Fibroblast of the conjunctiva (primary cell): ENCODE measurements around the gene MAN1C1.

ENCODE experiments used
- DNase-seq: peaks from one replicate; pipeline ENCODE4 v3.0.0-alpha.2; 2010; ENCODE audit warnings: low read depth

The MAN1C1 gene

DNA sequence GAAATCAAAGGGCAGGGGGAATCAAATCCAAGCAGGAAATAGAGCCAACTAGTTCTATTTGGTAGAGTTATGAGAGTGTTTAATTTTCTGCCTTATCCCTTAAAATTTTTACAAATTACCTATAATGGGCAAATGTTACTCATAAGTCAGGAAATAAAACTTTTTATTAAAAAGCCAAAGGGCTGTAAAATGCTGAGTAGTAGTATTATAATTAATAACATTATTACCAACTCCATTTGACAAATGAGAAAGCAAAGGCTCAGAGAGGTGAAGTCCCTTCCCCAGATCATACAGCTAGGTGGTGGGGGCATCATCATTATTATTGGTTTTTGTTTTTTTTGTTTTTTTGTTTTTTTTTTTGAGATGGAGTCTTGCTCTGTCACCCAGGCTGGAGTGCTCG is 186.8 kb downstream of the MAN1C1 start:
- no peak for DNase-seq

DNA sequence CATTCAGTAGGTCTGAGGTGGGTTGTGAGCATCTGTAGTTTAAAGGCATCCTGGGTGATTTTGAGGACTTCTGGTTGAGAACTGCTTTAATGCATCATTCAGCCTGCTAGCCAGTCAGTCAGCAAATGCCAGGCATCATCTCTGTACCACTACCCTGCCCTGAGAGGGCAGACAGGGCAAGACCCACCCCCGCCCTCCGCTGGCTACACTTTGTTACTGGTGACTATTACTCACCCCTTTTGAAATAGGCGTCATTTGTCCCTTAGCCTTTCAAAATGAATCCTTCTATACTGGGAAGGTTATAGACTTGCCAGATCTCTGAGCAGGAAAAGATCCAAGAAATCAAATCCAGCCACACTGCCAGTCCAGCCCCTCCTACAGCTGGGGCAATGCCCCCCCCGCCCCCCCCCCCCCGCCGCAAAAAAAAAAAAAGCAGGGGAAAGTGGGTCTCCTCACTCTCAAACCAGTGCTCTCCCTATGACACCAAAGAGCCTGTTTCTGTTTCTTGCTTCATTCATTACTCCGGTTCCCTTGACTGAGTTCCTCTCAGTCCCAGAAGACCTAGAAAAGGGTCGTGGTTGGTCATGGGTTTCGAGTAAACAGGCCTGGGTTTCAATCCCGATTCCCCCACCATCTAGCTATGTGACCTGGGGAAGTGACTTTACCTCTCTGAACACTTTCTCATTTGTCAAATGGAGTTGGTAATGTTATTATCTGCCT is 187.8 kb downstream of the MAN1C1 start:
- DNase-seq, result no peak

DNA sequence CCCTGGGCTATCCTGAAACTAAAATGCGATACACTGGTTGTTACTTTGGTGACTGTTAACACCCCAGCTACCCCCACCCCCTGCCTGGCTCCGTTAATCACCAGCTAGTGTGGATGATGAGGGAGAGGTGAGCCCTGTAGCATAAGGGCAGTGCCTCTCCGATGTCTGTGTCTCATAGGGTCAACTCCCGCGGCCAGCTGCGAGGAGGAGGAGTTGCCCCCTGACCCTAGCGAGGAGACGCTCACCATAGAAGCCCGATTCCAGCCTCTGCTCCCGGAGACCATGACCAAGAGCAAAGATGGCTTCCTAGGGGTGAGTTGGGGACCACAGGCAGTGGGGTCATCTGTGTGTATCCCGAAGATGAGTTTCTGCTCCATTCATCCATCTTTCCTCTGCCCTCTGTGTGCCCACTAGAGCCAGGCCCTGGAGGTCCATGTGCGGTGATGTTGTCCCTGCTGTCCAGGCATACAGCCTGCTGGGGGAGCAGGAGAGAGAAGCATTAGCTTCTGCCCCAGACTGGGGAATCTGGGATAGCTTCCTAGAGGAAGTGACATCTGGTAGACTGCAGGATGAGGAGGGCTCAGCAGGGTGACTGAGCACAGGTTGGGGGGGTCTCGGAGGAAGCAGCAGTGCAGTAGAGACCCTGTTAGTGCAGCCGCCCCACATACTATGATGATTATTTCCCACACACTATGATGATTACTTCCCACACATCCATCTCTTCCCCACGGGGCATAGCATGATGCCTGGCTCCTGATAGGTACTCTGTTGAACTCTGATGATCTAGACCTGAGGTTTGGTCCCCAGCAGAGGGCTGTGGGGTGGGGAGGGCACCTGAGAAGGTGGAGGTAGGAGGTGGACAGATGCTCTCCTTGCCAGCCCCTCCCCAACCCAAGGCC is 188.6 kb downstream of the MAN1C1 start:
- DNase-seq, result no peak

DNA sequence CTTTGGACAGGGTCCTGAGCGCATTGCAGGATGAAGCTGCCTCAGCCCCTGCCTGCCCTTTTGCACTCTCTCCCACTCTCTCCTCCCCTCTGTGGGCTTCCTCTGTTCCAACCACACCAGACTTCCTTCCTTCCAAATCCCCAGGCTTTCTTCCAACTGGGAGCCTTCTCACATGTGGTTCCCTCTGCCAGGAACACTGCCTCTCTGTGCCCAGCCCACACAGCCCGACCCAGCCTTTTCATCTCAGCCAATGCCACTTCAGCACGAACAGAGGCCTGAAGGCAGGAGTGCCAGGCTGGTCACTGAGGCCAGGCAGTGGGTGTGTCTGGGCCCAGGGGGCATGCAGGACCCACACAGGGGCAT is 189.3 kb downstream of the MAN1C1 start:
- no peak for DNase-seq

DNA sequence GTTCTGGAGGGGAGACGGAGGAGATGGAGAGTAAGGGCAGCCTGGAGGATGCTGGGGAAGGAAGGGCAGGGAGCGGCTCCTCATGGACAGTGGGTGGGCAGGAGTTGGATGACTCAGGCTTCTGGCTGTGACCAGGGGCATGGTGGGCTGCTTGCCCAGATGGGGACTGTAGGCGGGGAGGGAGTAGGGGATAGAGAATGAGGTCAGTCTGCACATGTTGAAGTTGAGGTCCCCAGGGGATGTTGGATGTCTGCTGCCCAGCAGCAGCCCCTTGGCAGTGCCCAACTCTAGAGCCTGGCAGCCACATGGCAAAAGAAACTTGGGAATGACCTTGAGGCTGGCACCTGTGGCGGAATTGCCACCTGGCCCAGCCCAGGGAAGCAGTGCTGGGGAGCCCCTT is 189.8 kb downstream of the MAN1C1 start:
- peak; percentile 74 for DNase-seq

DNA sequence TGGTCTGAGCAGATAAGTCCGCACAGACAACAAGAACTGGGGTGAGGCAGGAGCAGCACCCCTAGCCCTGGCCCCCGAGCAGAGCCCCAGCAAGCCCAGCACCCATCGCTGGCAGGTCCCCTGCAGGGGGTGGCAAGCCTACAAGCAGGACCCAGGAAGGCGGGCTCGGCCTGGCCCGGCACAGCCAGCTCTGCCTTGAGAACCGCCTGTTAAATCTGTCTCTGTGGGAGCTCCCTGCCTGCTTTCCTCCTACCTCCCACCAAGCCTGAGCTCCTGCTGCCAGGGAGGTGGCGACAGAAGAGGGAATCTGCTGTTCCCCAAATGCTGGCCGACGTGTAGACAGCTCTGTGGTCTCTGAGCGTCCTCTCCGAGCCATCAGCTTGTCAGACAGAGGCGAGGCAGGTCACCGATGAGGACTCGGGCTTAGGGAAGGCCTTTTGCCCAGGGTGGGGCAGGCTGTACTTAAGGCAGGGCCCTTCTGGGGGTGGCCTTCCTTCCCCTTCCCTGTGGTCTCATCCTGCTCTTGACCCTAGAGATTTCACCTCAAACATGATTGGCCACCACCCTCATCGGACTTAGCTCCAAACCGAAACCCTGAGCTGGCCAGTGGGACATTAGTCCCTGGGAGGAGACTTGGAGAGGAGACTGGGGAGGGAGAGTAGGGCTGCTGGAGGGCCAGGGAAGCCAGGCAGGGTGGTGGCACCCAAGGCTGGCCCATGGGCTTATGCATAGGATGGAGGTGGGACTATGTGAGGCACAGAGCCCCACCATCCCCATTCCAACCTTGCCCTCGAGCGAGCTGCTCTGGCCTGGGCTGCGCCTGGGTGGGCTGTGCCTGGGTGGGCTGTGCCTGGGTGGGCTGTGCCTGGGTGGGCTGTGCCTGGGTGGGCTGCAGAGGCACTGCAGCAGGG is 191.1 kb downstream of the MAN1C1 start:
- DNase-seq, result no peak

DNA sequence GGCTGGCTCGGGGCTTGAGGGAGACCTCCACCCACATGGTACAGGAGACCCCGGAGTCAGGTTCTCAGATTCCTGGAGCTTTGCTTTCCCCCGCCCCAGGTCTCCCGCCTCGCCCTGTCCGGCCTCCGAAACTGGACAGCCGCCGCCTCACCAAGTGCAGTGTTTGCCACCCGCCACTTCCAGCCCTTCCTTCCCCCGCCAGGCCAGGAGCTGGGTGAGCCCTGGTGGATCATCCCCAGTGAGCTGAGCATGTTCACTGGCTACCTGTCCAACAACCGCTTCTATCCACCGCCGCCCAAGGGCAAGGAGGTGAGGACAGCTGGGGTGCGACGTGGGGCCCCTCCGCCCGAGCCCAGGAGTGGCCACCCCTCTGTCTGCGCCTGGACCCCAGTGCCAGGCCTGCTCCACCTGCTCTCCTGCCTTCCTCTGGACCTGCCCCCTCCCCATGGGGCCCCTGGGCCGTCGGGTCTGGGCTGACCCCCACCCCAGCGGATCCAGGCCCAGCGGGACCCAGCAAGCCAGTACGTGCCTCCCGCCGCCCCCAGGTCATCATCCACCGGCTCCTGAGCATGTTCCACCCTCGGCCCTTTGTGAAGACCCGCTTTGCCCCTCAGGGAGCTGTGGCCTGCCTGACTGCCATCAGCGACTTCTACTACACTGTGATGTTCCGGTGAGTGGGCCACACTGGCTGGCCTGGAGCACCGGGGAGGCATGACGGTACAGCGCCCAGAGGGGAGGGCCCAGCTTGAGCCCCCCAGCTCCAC is 192.1 kb downstream of the MAN1C1 start:
- DNase-seq, result no peak

DNA sequence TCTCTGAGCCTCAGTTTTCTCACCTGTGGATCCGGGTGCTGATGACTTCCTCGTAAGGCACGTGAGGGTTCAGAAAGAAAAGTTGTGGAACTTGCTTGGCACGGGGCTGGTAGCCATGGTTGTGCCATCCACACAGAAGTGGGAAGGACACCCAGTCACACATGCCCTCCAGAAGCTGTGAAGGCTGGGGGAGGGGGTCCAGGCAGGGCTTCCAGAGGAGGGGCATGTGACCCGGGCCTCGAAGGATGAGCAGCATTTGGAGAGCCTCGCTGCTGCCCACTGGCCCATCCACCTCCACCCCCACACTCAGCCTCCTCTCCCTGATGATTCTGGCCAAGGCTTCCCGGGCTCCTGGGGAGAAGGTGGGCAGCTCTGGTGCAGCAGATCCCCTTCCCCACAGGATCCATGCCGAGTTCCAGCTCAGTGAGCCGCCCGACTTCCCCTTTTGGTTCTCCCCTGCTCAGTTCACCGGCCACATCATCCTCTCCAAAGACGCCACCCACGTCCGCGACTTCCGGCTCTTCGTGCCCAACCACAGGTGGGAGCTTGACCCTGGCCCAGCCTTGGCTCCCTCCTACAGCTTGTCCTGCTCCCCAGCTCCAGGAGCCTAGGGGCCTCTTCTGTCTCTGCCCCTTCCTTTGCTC is 192.8 kb downstream of the MAN1C1 start:
- no peak for DNase-seq

DNA sequence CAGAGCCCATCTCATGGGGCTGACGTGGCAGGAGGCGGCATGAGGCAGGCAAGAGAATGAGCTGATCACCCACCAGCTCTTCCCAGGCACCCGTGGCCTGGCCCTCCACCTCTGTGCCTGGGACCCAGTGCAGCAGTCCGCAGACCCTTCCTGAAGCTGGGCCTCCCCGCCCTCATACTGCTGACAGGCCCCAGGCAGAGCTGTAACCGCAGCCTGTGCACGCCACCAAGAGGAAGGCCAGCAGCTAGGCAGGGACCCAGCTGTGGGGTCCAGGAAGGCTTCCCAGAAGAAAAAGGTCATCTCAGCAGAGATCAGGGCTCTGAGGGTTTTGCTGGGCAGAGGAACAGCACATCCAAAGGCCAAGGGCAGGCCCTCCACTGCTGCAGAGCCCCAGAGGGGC is 193.3 kb downstream of the MAN1C1 start:
- DNase-seq, result no peak

DNA sequence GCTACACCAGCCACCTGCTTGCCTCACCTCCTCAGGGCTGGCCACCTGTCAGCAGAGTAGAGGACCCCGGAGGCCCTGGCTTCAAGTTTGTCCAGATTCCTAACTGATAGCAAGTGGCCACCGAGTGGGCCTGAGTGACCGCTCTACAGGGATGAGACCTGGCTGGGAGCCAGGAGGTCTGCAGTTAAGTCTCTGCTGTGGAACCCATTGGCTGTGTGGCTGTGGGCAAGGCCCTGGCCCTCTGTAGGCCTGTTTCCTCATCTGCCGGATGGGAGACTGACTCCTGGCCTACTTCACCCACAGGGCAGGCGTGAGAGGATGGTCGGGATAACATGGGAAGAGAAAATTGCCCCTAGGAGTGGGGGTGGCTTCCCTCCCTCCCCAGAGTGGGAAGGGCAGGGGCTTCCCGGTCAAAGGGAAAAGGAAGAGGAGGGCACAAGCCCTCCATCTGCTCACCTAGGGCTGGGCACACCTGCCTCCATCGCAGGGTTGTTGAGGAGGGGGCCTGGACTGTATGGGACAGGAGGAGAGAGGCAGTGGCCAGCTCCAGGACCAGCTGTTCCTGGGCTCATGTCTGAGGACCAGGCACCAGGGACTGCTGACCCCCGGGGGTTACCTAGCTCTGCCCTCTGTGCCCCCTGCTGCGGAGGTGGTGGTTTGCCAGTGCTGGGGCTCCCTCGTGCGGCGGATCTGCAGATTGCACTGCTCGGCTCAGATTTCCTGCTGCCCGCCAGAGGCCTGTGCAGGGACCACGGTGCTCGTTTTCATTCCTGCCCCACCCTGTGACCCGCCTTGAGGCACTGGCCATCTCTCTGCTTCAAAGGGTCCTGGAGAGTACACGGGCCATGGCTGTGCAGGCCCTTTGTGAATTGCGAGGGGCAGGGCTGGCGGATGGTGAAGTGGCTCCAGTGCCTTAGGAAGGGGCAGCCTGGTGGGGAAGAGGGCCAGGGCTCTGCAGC is 194.0 kb downstream of the MAN1C1 start:
- peak; percentile 36 for DNase-seq

DNA sequence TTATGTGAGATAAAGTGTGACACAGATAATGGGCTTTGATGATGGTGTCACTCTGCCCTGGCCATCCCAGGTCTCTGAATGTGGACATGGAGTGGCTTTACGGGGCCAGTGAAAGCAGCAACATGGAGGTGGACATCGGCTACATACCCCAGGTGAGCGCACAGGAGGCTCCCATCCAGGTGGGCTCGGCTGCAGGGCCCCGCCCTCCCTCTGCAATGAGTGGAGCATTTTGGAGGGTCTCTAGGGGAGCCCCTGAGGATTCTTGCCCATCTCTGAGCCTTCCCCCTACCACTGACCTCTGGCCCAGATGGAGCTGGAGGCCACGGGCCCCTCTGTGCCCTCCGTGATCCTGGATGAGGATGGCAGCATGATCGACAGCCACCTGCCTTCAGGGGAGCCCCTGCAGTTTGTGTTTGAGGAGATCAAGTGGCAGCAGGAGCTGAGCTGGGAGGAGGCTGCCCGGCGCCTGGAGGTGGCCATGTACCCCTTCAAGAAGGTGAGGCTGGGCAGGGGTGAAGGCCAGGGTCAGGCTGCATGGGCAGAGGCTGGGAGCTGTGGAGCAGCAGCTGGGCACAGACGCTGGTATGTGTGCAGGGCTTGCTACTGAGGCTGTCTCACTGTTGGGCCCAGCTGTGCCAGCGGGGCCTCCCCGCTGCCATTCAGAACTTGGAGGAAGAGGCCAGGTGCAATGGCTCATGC is 194.9 kb downstream of the MAN1C1 start:
- DNase-seq, result no peak

DNA sequence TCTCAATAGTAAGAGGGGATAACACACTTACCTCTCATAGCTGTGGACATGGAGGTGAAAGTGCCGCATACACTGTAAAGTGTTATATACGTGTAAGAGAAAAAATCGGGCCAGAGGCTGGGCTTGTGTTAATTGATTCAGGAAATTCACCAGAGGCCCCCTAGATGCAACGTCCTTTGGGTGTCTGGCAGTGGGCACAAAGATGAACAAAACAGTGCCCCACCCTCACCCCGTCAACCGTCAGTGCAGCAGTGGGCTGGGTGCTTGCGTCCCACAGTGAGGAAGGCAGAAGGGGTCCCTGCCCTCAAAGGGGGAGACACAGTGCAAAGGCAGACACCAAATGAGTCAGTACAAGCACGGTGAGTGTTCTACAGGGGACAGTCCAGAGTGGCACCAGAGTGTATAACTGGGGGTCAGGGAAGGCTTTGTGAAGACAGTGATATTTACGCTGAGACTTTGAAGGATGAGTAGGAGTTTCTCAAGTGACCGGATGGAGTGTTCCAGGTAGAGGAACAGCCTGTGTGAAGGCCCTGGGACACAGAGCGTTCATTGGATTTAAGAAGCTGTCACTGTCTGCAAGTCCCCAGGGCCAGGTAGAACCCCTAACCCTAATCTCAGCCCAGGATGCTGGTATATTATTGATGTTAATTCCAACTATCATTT is 196.6 kb downstream of the MAN1C1 start:
- DNase-seq, result no peak

DNA sequence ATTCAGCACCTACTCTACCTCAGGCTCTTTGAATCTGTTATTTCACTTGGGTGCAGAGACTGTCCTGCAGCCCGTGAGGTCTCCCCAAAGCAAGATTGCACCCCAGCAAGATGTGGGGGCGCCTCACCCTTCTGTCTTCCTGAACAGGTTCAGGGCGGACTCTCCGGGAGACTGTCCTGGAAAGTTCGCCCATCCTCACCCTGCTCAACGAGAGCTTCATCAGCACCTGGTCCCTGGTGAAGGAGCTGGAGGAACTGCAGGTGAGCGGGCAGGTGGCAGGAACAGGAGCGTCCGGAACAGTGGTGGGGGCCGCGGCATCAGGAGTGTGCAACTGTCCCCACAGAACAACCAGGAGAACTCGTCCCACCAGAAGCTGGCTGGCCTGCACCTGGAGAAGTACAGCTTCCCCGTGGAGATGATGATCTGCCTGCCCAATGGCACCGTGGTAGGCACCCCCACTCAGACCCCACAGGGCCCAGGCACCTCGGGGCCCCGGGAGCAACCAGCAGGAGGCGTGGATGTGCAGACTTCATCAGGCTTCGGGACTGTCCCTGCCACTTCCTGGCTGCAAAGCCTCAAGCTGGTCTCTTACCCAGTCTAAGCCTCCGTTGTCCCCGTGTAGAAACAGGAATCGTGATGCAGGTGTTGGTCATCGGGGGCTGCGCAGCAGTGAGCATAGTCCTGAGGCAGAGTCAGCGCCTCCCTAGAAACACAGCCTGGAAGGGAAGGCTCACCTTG is 197.3 kb downstream of the MAN1C1 start:
- DNase-seq, result no peak

DNA sequence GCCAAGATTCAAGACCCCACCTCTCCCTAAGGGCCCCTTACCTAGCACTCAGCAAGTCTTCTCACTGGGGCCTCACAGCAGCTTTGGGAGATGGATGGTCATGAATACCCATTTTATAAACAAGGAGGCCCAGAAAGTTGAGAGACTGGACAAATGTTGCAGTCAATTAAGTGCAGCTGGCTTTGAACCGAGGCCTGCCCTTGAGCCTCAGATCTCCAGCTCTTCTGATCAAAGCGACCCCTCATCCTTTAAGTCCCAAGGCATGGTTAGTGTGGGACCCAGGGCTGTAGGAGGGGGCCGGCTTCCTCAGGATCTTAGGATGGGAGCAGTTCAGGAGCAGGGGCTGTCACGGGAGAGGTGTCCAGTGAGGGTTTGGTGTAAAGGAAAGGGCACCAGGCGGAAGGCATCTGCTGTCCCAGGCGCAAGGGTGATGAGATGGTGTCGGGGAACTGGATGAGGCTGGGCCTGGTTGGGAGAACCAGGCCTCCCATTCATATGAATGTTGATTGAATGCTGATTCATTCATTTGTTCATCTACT is 198.0 kb downstream of the MAN1C1 start:
- DNase-seq, result no peak

DNA sequence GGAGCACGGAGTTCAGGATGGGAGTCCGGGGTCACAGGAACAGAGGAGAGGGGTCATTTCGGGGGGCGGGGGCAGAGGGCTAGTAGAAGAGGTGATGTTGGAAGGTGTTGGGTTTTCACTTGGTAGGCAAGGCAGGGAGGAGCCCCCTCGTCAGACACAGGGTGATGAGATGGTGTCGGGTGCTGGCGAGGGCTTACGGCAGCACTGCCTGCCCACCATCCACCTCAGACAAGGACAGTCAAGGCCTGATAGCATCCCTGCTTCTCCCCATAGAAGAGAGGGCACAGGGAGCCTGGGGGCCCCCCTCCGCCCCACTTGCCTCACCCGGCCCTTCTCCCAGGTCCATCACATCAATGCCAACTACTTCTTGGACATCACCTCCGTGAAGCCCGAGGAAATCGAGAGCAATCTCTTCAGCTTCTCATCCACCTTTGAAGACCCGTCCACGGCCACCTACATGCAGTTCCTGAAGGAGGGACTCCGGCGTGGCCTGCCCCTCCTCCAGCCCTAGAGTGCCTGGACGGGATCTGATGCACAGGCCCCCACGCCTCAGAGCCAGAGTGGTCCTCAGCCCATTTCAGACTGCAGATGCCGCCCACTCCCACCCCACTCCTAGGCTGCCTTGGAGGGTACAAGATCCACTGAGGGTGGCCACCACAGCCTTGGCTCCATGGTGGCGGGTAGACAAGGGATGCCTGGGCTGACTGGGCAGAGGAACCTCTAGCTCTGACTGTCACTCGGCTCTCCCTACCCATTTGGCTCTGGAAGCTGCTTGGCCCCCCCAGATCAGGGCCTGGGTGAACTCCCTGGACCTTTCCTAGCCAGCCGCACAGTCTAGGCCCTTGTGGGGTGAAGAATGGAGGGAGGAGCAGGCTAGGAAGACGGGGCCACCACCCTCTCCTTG is 198.9 kb downstream of the MAN1C1 start:
- DNase-seq, result no peak

DNA sequence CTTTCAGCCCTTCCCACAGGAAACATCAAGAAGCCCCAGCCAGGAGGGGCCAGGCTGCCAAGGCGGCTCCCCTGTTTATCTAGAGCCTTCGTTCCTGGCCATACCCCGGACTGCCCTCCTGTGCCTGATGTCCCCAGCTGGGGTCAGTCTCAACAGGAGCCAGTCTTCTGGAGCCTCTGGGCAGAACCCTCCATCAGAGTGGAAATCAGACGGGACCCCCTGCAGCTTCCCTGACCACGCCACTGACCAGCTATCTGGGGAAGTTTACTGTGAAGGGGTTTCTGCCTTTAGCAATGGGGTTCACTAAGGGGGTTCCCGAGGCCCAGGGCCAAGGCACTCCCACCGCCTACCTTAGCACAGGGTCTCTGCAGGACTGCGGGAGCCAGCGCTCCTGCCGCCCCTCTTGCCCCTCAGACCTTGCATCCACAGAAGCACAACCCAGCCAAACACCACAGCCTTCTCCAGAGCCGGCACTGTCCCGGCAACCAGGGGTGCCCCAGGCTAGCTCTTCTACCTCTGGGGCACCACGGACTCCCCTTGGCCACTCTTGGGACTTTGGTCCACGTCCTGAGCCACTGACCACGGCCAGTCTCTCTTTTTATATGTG is 199.6 kb downstream of the MAN1C1 start:
- no peak for DNase-seq
